ENCODE measurements around the gene SHC4.

DNA sequence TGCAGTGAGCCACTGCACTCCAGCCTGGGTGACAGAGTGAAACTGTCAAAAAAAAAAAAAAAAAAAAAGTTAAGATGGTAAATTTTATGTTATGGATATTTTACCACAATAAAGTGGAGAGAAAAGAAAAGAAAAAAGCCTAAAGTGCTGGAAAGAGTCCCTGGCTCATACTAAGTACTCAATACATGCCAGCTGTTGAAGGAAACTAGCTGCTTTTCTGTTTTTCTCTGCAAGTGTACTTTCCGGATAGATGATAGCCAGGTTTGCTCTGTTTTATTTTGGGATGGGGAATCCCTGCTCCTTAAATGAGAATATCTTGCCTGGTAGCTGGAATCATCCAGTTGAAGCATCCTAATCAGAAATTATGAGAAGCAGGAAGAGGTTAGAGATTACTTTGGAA, 74.9 kb downstream of the SHC4 start:
- TF ChIP-seq CTCF (conservative IDR thresholded peaks at IDR 0.05; ENCODE audit: low read length) (no peak), EZH2phosphoT487 (IDR thresholded peaks at IDR 0.05; ENCODE audit: borderline replicate concordance, low read depth, low read length) (no peak)

Measured in OCI-LY7 (cell line).